Astrocyte of the cerebellum (primary cell): ENCODE data around the gene SPSB2.

ENCODE experiments used
- DNase-seq: peaks from one replicate; pipeline ENCODE4 v3.0.0-alpha.2; 2011; ENCODE audit warnings: low read depth
- H3K4me3 ChIP-seq: 2 replicates; pipeline ENCODE4 v1.5.1; 2011; ENCODE audit warnings: mild to moderate bottlenecking, low read depth, low read length, moderate library complexity
- CTCF ChIP-seq: IDR thresholded peaks from 2 replicates; pipeline ENCODE4 v1.5.1; 2012; ENCODE audit warnings: low read length, low read depth, moderate library complexity, mild to moderate bottlenecking; ENCODE audit errors: missing control alignments
- in situ Hi-C: cut with HindIII; loops from 2 replicates; pipeline ENCODE4 v1.10.0; 2017; ENCODE audit warnings: low sequenced_read_pairs

The SPSB2 gene

GRCh38 chr12:6834873-6835272 lies 38.2 kb downstream of the SPSB2 start:
- TF ChIP-seq CTCF, result no peak
- DNase-seq, result no peak
- H3K4me3 ChIP-seq, result no peak overlapping the region
- in situ Hi-C loops, result no loop called here

GRCh38 chr12:6834254-6834653 lies 38.8 kb downstream of the SPSB2 start:
- in situ Hi-C loops, result no loop called here
- no peak for DNase-seq
- no peak for TF ChIP-seq CTCF
- H3K4me3 ChIP-seq, result no peak overlapping the region

- in situ Hi-C loops, result no loop called here
- TF ChIP-seq CTCF, result no peak
- no peak overlapping the region for H3K4me3 ChIP-seq
- no peak for DNase-seq
Observed at GRCh38 chr12:6833189-6833890, 39.8 kb downstream of the SPSB2 start.

GRCh38 chr12:6832125-6832524 lies 41.0 kb downstream of the SPSB2 start:
- in situ Hi-C loops, result no loop called here
- H3K4me3 ChIP-seq, result no peak overlapping the region
- DNase-seq, result no peak
- no peak for TF ChIP-seq CTCF

GRCh38 chr12:6831450-6831995 lies 41.6 kb downstream of the SPSB2 start:
- no peak for DNase-seq
- in situ Hi-C loops, result no loop called here
- TF ChIP-seq CTCF, result no peak

GRCh38 chr12:6830999-6831398 lies 42.1 kb downstream of the SPSB2 start:
- no peak overlapping the region for H3K4me3 ChIP-seq
- in situ Hi-C loops, result no loop called here
- TF ChIP-seq CTCF, result no peak
- DNase-seq, result no peak

More at GRCh38 chr12:6831450-6831995, 41.6 kb downstream of the SPSB2 start:
- H3K4me3 ChIP-seq, result no peak overlapping the region
